ENCODE results near the gene FSTL4.

FSTL4 gene

GRCh38 chr5:133336969-133337410 is 275.4 kb downstream of the FSTL4 start:
- Mint-ChIP-seq H3K27me3 (no peaks in the 10 kb centered on the region), H3K27ac (no peak overlapping the region), H3K9me3 (no peaks in the 10 kb centered on the region), H3K4me3 (no peak overlapping the region), H3K36me3 (no peaks in the 10 kb centered on the region), H3K4me1 (no peaks in the 10 kb centered on the region)

- Mint-ChIP-seq H3K4me3 (no peak overlapping the region), H3K27me3 (no peaks in the 10 kb centered on the region), H3K27ac (no peak overlapping the region)
These were observed 276.0 kb downstream of the FSTL4 start for GRCh38 chr5:133336121-133336968.

GRCh38 chr5:133334796-133335639 is 277.3 kb downstream of the FSTL4 start:
- Mint-ChIP-seq H3K27ac (no peak overlapping the region), H3K36me3 (no peaks in the 10 kb centered on the region), H3K27me3 (no peaks in the 10 kb centered on the region), H3K4me1 (no peaks in the 10 kb centered on the region), H3K4me3 (no peak overlapping the region), H3K9me3 (no peaks in the 10 kb centered on the region)

More at GRCh38 chr5:133336121-133336968, 276.0 kb downstream of the FSTL4 start:
- Mint-ChIP-seq H3K9me3 (no peaks in the 10 kb centered on the region), H3K4me1 (no peaks in the 10 kb centered on the region), H3K36me3 (no peaks in the 10 kb centered on the region)

GRCh38 chr5:133333326-133334150 is 278.8 kb downstream of the FSTL4 start:
- Mint-ChIP-seq H3K27me3 (no peaks in the 10 kb centered on the region), H3K9me3 (no peaks in the 10 kb centered on the region), H3K36me3 (no peaks in the 10 kb centered on the region), H3K4me1 (no peaks in the 10 kb centered on the region), H3K4me3 (no peak overlapping the region), H3K27ac (no peak overlapping the region)

GRCh38 chr5:133332439-133333024 is 279.8 kb downstream of the FSTL4 start:
- Mint-ChIP-seq H3K9me3 (no peaks in the 10 kb centered on the region), H3K4me3 (no peak overlapping the region), H3K36me3 (no peaks in the 10 kb centered on the region), H3K27ac (no peak overlapping the region), H3K27me3 (no peaks in the 10 kb centered on the region), H3K4me1 (no peaks in the 10 kb centered on the region)

- Mint-ChIP-seq H3K36me3 (no peaks in the 10 kb centered on the region), H3K27ac (no peak overlapping the region), H3K9me3 (no peaks in the 10 kb centered on the region), H3K4me3 (no peak overlapping the region), H3K4me1 (no peaks in the 10 kb centered on the region), H3K27me3 (no peaks in the 10 kb centered on the region)
These were observed 280.4 kb downstream of the FSTL4 start for GRCh38 chr5:133331941-133332340.

- no peak overlapping the region for H3K27ac Mint-ChIP-seq
- no peak overlapping the region for H3K4me3 Mint-ChIP-seq
- no peaks in the 10 kb centered on the region for H3K4me1 Mint-ChIP-seq
- no peaks in the 10 kb centered on the region for H3K27me3 Mint-ChIP-seq
- H3K36me3 Mint-ChIP-seq = no peaks in the 10 kb centered on the region
- H3K9me3 Mint-ChIP-seq = no peaks in the 10 kb centered on the region
These were observed 281.4 kb downstream of the FSTL4 start for GRCh38 chr5:133330956-133331355.

GRCh38 chr5:133328800-133329199 is 283.5 kb downstream of the FSTL4 start:
- no peak overlapping the region for H3K27ac Mint-ChIP-seq
- H3K27me3 Mint-ChIP-seq = no peaks in the 10 kb centered on the region
- no peaks in the 10 kb centered on the region for H3K4me1 Mint-ChIP-seq
- H3K9me3 Mint-ChIP-seq = no peaks in the 10 kb centered on the region
- no peak overlapping the region for H3K4me3 Mint-ChIP-seq
- H3K36me3 Mint-ChIP-seq = no peaks in the 10 kb centered on the region

- no peak overlapping the region for H3K27ac Mint-ChIP-seq
- H3K4me3 Mint-ChIP-seq = no peak overlapping the region
- no peaks in the 10 kb centered on the region for H3K9me3 Mint-ChIP-seq
- no peaks in the 10 kb centered on the region for H3K36me3 Mint-ChIP-seq
- no peaks in the 10 kb centered on the region for H3K4me1 Mint-ChIP-seq
- H3K27me3 Mint-ChIP-seq = no peaks in the 10 kb centered on the region
These were observed 284.4 kb downstream of the FSTL4 start for GRCh38 chr5:133327946-133328401.

GRCh38 chr5:133326361-133326760 is 286.0 kb downstream of the FSTL4 start:
- H3K9me3 Mint-ChIP-seq = no peaks in the 10 kb centered on the region
- no peaks in the 10 kb centered on the region for H3K4me1 Mint-ChIP-seq
- no peak overlapping the region for H3K27ac Mint-ChIP-seq
- no peaks in the 10 kb centered on the region for H3K27me3 Mint-ChIP-seq
- no peaks in the 10 kb centered on the region for H3K36me3 Mint-ChIP-seq
- H3K4me3 Mint-ChIP-seq = no peak overlapping the region

GRCh38 chr5:133325864-133326263 is 286.5 kb downstream of the FSTL4 start:
- H3K27me3 Mint-ChIP-seq = no peaks in the 10 kb centered on the region
- no peak overlapping the region for H3K4me3 Mint-ChIP-seq
- no peaks in the 10 kb centered on the region for H3K4me1 Mint-ChIP-seq
- H3K36me3 Mint-ChIP-seq = no peaks in the 10 kb centered on the region
- no peaks in the 10 kb centered on the region for H3K9me3 Mint-ChIP-seq
- no peak overlapping the region for H3K27ac Mint-ChIP-seq

- no peak overlapping the region for H3K4me3 Mint-ChIP-seq
- H3K36me3 Mint-ChIP-seq = no peaks in the 10 kb centered on the region
- H3K27me3 Mint-ChIP-seq = no peaks in the 10 kb centered on the region
- H3K9me3 Mint-ChIP-seq = no peaks in the 10 kb centered on the region
- H3K4me1 Mint-ChIP-seq = no peaks in the 10 kb centered on the region
- no peak overlapping the region for H3K27ac Mint-ChIP-seq
These were observed 287.4 kb downstream of the FSTL4 start for GRCh38 chr5:133324926-133325325.

- H3K9me3 Mint-ChIP-seq = no peaks in the 10 kb centered on the region
- no peak overlapping the region for H3K27ac Mint-ChIP-seq
- H3K4me3 Mint-ChIP-seq = no peak overlapping the region
- no peaks in the 10 kb centered on the region for H3K36me3 Mint-ChIP-seq
- H3K4me1 Mint-ChIP-seq = no peaks in the 10 kb centered on the region
- no peaks in the 10 kb centered on the region for H3K27me3 Mint-ChIP-seq
These were observed 288.6 kb downstream of the FSTL4 start for GRCh38 chr5:133323494-133324457.

GRCh38 chr5:133322743-133323142 is 289.6 kb downstream of the FSTL4 start:
- no peak overlapping the region for H3K27ac Mint-ChIP-seq
- no peaks in the 10 kb centered on the region for H3K9me3 Mint-ChIP-seq
- no peaks in the 10 kb centered on the region for H3K27me3 Mint-ChIP-seq
- H3K4me1 Mint-ChIP-seq = no peaks in the 10 kb centered on the region
- no peak overlapping the region for H3K4me3 Mint-ChIP-seq
- no peaks in the 10 kb centered on the region for H3K36me3 Mint-ChIP-seq
